GM12875 (cell line): Measurements from ENCODE around the gene ARHGAP40.
"Not testable (repeated sequence)": the region's sequence is repeated elsewhere in the genome, so short reads cannot be mapped to it uniquely, and the experiment has no call there.

Source experiments
- H3K4me3 ChIP-seq: one replicate; pipeline ENCODE4 v1.5.1; 2011; ENCODE audit warnings: low read depth, low read length, control low read depth
- CTCF ChIP-seq: IDR thresholded peaks from 2 replicates; pipeline ENCODE4 v1.5.1; 2011; ENCODE audit warnings: low read depth, mild to moderate bottlenecking, control low read depth, inconsistent platforms, low read length, moderate library complexity, borderline replicate concordance; ENCODE audit not compliant: insufficient read depth

The ARHGAP40 gene

GRCh38 chr20:38586181-38586525 lies 15.5 kb upstream of the ARHGAP40 start:
- no peak overlapping the region for H3K4me3 ChIP-seq
- no peak for TF ChIP-seq CTCF

- no peak overlapping the region for H3K4me3 ChIP-seq
- TF ChIP-seq CTCF: no peak
These were observed 13.3 kb upstream of the ARHGAP40 start for GRCh38 chr20:38588303-38588702.

GRCh38 chr20:38589351-38589750 lies 12.3 kb upstream of the ARHGAP40 start:
- no peak for TF ChIP-seq CTCF
- no peak overlapping the region for H3K4me3 ChIP-seq

GRCh38 chr20:38589967-38590675 lies 11.5 kb upstream of the ARHGAP40 start:
- no peak for TF ChIP-seq CTCF
- H3K4me3 ChIP-seq: no peak overlapping the region

- no peak for TF ChIP-seq CTCF
- H3K4me3 ChIP-seq: no peak overlapping the region
These were observed 10.7 kb upstream of the ARHGAP40 start for GRCh38 chr20:38590676-38591473.

- no peak for TF ChIP-seq CTCF
- H3K4me3 ChIP-seq: no peak overlapping the region
These were observed 9.9 kb upstream of the ARHGAP40 start for GRCh38 chr20:38591474-38592410.

GRCh38 chr20:38592411-38592790 lies 9.2 kb upstream of the ARHGAP40 start:
- H3K4me3 ChIP-seq: not testable (repeated sequence)

- not testable (repeated sequence) for H3K4me3 ChIP-seq
These were observed 7.3 kb upstream of the ARHGAP40 start for GRCh38 chr20:38594281-38594680.

- not testable (repeated sequence) for H3K4me3 ChIP-seq
These were observed 5.7 kb upstream of the ARHGAP40 start for GRCh38 chr20:38595886-38596285.
